Transverse colon (tissue), 4 donors: ENCODE data around the gene SOWAHA. TPM values are rescaled to one million over a fixed set of nuclear protein-coding genes. Genes with fewer than 3 reads are reported as not detected.
"Not testable (repeated sequence)": the region's sequence is repeated elsewhere in the genome, so short reads cannot be mapped to it uniquely, and the experiment has no call there.

Source experiments
- DNase-seq: peaks from one replicate; pipeline ENCODE4 v3.0.0-alpha.2; 2019
- H3K27ac ChIP-seq, 4 donors: fragments of 200-600 bp; sonication (generic); 2 replicates each; pipeline ENCODE4 v1.5.1; 2016 to 2018; ENCODE audit warnings: inconsistent platforms in 4 of 4
- H3K27me3 ChIP-seq: fragments of 200-600 bp; sonication (generic); 2 replicates; pipeline ENCODE4 v1.5.1; 2017; ENCODE audit warnings: inconsistent platforms
- H3K36me3 ChIP-seq, 4 donors: fragments of 200-600 bp; sonication (generic); 2 replicates each; pipeline ENCODE4 v1.5.1; 2017 to 2019; ENCODE audit warnings: inconsistent platforms in 4 of 4
- H3K4me1 ChIP-seq, 4 donors: fragments of 200-600 bp; sonication (generic); 2 replicates each; pipeline ENCODE4 v1.5.1; 2017 to 2020; ENCODE audit warnings: inconsistent platforms in 4 of 4
- H3K4me3 ChIP-seq, 4 donors: fragments of 200-600 bp; sonication (generic); 1 replicate in 1 of 4; 2 replicates in 3 of 4; pipeline versions ENCODE4 v1.5.1 to v1.6.1; 2017 to 2019; ENCODE audit warnings: inconsistent platforms in 4 of 4
- H3K9me3 ChIP-seq, 2 donors: fragments of 200-600 bp; sonication (generic); 2 replicates each; pipeline ENCODE4 v1.5.1; 2017 to 2019; ENCODE audit warnings: inconsistent platforms in 2 of 2
- EP300 ChIP-seq: sonication (generic); formaldehyde crosslinking; IDR thresholded peaks from one replicate; pipeline ENCODE4 v1.6.1; 2017; ENCODE audit warnings: antibody characterized with exemption, low read depth
- POLR2A ChIP-seq: fragments of 450-650 bp; IDR thresholded peaks from one replicate; pipeline ENCODE4 v1.6.1; 2016; ENCODE audit warnings: antibody characterized with exemption, mild to moderate bottlenecking, moderate library complexity
- POLR2AphosphoS5 ChIP-seq, 3 donors: sonication (generic); formaldehyde crosslinking; IDR thresholded peaks; one replicate each; pipeline ENCODE4 v1.6.1; 2016; ENCODE audit warnings: antibody characterized with exemption in 3 of 3
- WGBS, 2 donors: methylation state at CpG; one replicate each; pipeline ENCODE4 v1.1.5; 2018; ENCODE audit warnings: low coverage in 1 of 2; 5-methylcytosine and 5-hydroxymethylcytosine counted together
- in situ Hi-C, 4 donors: fragments of 200-750 bp; cut with MboI; loops; one replicate each; pipeline versions ENCODE4 v1.15.0 to v1.15.1; 2017; ENCODE audit warnings: low sequenced_read_pairs in 3 of 4, low pct_ligation_motif_present in 1 of 4, low pct_unique_long_range_greater_than_20kb in 1 of 4
- intact Hi-C: fragments of 100-400 bp; cut with DNase I; formaldehyde crosslinking; loops from one replicate; pipeline ENCODE4 v1.15.1; 2023; ENCODE audit warnings: low total_unique reads
- total RNA-seq, 4 donors: library from RNA; depleted of rRNA; stranded (reverse); fragments of >200 nt; gene quantifications; one replicate each; pipeline ENCODE4 v1.1.0, GENCODE V29; 2016
- TF ChIP-seq, protein P1 (sequence below), 5 experiments: fragments of 200-600 bp in 3 of 5; fragments of 450-650 bp in 2 of 5; sonication (generic) in 3 of 5; IDR thresholded peaks; 1 replicate in 2 of 5; 2 replicates in 3 of 5; pipeline ENCODE4 v1.5.1; 2016 to 2017; ENCODE audit warnings: antibody characterized with exemption in 5 of 5, inconsistent platforms in 3 of 5, mild to moderate bottlenecking in 2 of 5, moderate library complexity in 1 of 5

The SOWAHA gene
- total RNA-seq, 4 donors from 2014 or later, result 35.2 to 93.5 (median 76.0) TPM

DNA sequence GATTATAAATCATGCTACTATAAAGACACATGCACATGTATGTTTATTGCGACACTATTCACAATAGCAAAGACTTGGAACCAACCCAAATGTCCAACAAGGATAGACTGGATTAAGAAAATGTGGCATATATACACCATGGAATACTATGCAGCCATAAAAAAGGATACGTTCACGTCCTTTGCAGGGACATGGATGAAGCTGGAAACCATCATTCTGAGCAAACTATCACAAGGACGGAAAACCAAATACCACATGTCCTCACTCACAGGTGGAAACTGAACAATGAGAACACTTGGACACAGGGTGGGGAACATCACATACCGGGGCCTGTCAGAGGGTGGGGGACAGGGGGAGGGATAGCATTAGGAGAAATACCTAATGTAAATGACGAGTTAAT lies 7.2 kb upstream of the SOWAHA start:
- intact Hi-C loops, H3K9me3 ChIP-seq, DNase-seq, H3K4me3 ChIP-seq, H3K36me3 ChIP-seq: not testable (repeated sequence)
- 63 to 79% methylated on average over 3 to 6 of the region's 6 CpGs for WGBS, 2 donors
- peaks cover 16% of the 10 kb centered on the region for H3K27me3 ChIP-seq
- H3K27ac ChIP-seq, result peak overlapping the region in 1 of 4 donors; percentile 88
- in situ Hi-C loops, result loop anchor here in 2 of 4 donors (25.0 kb wide), 1 partner anchor 419 kb away; no protein-coding TSS in a partner anchor
- peaks cover 3 to 36% (median 13%) of the 10 kb centered on the region in 4 donors for H3K4me1 ChIP-seq

DNA sequence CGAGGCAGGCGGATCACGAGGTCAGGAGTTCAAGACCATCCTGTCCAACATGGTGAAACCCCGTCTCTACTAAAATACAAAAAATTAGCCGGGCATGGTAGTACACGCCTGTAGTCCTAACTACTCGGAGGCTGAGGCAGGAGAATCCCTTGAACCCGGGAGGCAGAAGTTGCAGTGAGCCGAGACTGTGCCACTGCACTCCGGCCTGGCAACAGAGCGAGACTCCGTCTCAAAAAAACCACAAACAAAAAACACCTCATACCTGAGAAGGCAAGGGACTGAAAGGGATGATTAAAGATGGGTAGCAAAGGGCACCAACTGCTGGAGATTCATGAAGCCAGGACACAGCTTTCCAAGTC lies 6.3 kb upstream of the SOWAHA start:
- H3K4me3 ChIP-seq, result peak overlapping the region in 3 of 4 donors; percentile 12 to 38 (median 17)
- intact Hi-C loops, result not testable (repeated sequence)

DNA sequence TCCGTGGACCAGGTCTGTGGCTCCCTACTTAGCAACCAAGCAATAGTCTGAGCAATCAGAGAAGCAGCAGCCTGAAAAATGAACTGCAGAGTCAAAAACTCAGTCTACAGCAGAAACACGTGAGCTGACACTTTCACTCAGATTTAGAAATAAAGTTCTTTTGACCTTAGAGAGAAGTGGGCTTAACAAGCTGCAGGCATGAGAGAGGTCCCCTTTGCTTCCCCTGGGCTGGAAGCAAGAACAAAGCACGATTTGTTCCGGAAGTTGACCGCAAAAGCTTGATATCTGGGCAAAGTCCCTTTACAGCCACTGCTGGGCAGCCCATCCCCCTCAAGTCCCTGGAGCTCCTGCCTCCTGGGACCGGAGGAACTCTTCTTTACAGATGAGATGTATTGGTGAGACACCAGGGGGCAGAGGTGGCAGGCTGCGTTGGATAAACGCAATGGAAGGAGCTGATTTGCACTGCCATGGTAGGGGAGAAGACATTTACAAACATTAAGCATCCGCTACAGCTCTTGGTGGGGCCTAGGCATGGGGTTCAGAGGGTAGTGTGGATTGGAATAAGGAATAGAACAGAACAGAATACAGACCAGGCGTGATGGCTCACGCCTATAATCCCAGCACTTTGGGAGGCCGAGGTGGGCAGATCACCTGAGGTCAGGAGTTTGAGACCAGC lies 5.8 kb upstream of the SOWAHA start:
- H3K9me3 ChIP-seq, result no peaks in the 10 kb centered on the region
- H3K4me1 ChIP-seq, result peaks cover 3 to 36% (median 13%) of the 10 kb centered on the region in 4 donors
- no peaks in the 10 kb centered on the region for H3K36me3 ChIP-seq
- H3K27ac ChIP-seq, result peak overlapping the region; percentile 75 to 88 (median 86)
- 37 to 49% methylated on average over 4 to 12 of the region's 12 CpGs for WGBS, 2 donors
- TF ChIP-seq POLR2AphosphoS5 (IDR thresholded peaks at IDR 0.05) (peak in 2 of 3 donors; percentile 75 to 84), EP300 (peak; percentile 38), POLR2A (peak; percentile 51)
- TF ChIP-seq, protein P1, sequence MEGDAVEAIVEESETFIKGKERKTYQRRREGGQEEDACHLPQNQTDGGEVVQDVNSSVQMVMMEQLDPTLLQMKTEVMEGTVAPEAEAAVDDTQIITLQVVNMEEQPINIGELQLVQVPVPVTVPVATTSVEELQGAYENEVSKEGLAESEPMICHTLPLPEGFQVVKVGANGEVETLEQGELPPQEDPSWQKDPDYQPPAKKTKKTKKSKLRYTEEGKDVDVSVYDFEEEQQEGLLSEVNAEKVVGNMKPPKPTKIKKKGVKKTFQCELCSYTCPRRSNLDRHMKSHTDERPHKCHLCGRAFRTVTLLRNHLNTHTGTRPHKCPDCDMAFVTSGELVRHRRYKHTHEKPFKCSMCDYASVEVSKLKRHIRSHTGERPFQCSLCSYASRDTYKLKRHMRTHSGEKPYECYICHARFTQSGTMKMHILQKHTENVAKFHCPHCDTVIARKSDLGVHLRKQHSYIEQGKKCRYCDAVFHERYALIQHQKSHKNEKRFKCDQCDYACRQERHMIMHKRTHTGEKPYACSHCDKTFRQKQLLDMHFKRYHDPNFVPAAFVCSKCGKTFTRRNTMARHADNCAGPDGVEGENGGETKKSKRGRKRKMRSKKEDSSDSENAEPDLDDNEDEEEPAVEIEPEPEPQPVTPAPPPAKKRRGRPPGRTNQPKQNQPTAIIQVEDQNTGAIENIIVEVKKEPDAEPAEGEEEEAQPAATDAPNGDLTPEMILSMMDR (IDR thresholded peaks at IDR 0.05), result peak in 4 of 5 experiments; percentile 42 to 89 (median 58)
- peak; percentile 92 for DNase-seq
- in situ Hi-C loops, result loop anchor here in 2 of 4 donors (25.0 kb wide), 1 partner anchor 420 kb away; no protein-coding TSS in a partner anchor
- intact Hi-C loops, result no loop called here
- H3K4me3 ChIP-seq, result peak overlapping the region in 3 of 4 donors; percentile 12 to 38 (median 17)
- peaks cover 30% of the 10 kb centered on the region for H3K27me3 ChIP-seq

More for the DNA sequence above, 6.3 kb upstream of the SOWAHA start:
- H3K9me3 ChIP-seq, DNase-seq, H3K36me3 ChIP-seq: not testable (repeated sequence)
- Histone ChIP-seq H3K27me3 (peaks cover 25% of the 10 kb centered on the region), H3K27ac (peak overlapping the region; percentile 75 to 88 (median 86)), H3K4me1 (peaks cover 3 to 36% (median 13%) of the 10 kb centered on the region in 4 donors)
- in situ Hi-C loops, result loop anchor here in 2 of 4 donors (25.0 kb wide), 1 partner anchor 419 kb away; no protein-coding TSS in a partner anchor
- WGBS, 2 donors, result 57 to 67% methylated on average over 6 to 12 of the region's 12 CpGs

DNA sequence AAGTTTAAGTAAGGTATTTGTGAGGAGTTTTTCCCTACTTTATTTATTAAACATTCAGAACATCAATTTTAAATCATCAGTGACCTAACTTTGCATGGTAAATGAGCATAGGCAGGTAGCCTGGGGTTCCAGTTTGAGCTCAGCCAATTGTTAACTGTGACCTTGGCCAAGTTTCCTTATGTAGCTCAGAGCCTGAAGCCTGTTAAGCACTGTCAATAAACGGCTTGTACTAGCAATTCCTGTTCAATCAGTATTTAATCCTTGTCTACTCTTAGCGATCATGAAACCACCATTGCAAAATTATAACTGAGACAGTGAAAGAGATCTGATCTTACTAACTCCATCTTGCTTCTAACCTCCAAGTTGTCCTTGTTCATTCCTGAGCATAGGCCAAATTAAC lies 4.7 kb upstream of the SOWAHA start:
- Histone ChIP-seq H3K4me3 (no peak overlapping the region), H3K36me3 (no peaks in the 10 kb centered on the region), H3K4me1 (peaks cover 3 to 44% (median 19%) of the 10 kb centered on the region in 4 donors), H3K27me3 (peaks cover 42% of the 10 kb centered on the region), H3K27ac (peak overlapping the region in 3 of 4 donors; percentile 15 to 42 (median 25)), H3K9me3 (no peaks in the 10 kb centered on the region)
- 29 to 33% methylated on average over 2 of the region's 2 CpGs for WGBS, 2 donors
- DNase-seq, result no peak
- TF ChIP-seq POLR2AphosphoS5 (IDR thresholded peaks at IDR 0.05) (no peak), EP300 (no peak), POLR2A (no peak)
- TF ChIP-seq, protein P1 (IDR thresholded peaks at IDR 0.05), result no peak
- intact Hi-C loops, result no loop called here
- in situ Hi-C loops, result loop anchor here in 2 of 4 donors (25.0 kb wide), 1 partner anchor 421 kb away; no protein-coding TSS in a partner anchor

DNA sequence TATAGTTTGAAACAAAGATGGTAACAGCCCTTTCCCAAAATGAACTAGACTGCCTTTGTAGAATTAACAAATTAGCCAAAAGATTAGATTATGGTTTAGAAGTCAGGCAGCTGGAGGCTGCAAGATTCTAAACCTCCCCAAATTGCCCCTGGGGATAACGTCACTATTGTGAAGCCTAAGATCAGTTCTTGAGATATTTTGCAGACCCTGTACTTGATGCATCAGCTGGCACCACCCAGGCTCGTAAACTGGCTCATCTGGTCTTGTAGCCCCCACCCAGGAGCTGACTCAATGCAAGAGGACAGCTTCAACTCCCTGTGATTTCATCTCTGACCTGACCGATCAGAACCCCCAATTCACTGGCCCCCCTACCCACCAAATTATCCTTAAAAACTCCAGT lies 4.2 kb upstream of the SOWAHA start:
- in situ Hi-C loops, result loop anchor here in 2 of 4 donors (25.0 kb wide), 1 partner anchor 422 kb away; no protein-coding TSS in a partner anchor
- WGBS, 2 donors, result 20 to 44% methylated on average over 2 to 3 of the region's 3 CpGs

More for the DNA sequence above, 4.2 kb upstream of the SOWAHA start:
- Histone ChIP-seq H3K9me3 (no peaks in the 10 kb centered on the region), H3K4me3 (no peak overlapping the region), H3K36me3 (no peaks in the 10 kb centered on the region), H3K27me3 (peaks cover 46% of the 10 kb centered on the region), H3K4me1 (peaks cover 3 to 44% (median 21%) of the 10 kb centered on the region in 4 donors), H3K27ac (peak overlapping the region in 3 of 4 donors; percentile 15 to 42 (median 25))
- TF ChIP-seq, protein P1 (IDR thresholded peaks at IDR 0.05), result no peak
- TF ChIP-seq EP300 (no peak), POLR2AphosphoS5 (IDR thresholded peaks at IDR 0.05) (no peak), POLR2A (no peak)
- no peak for DNase-seq
- intact Hi-C loops, result no loop called here
